PC-9 (cell line): ENCODE measurements around the gene EDA.

Experiments used
- CTCF ChIP-seq: fragments of 200-600 bp; sonication (generic); conservative IDR thresholded peaks from 2 replicates; pipeline ENCODE4 v1.6.1; 2017; ENCODE audit warnings: mixed run types, antibody characterized with exemption, mild to moderate bottlenecking, moderate library complexity
- EZH2 ChIP-seq: fragments of 200-600 bp; sonication (generic); IDR thresholded peaks from 2 replicates; pipeline ENCODE4 v1.8.0; 2017; ENCODE audit warnings: antibody characterized with exemption, low read depth

- TF ChIP-seq CTCF (no peak), EZH2 (no peak)
Measured at GRCh38 chrX:70026851-70027200, 410.9 kb downstream of the EDA start.
